GM12864 (cell line): ENCODE data around the gene BFSP1.

ENCODE experiments used
- DNase-seq: peaks from one replicate; pipeline ENCODE4 v3.0.0-alpha.2; 2011; ENCODE audit warnings: low read depth
- H3K4me3 ChIP-seq: 2 replicates; pipeline ENCODE4 v1.5.1; 2011; ENCODE audit warnings: mild to moderate bottlenecking, low read depth, low read length, control low read depth
- TF ChIP-seq, protein P1 (sequence below): IDR thresholded peaks from 2 replicates; pipeline ENCODE4 v1.5.1; 2011; ENCODE audit warnings: low read depth, mild to moderate bottlenecking, moderate library complexity, low read length, control low read depth, inconsistent platforms; ENCODE audit errors: missing control alignments

BFSP1 gene

DNA sequence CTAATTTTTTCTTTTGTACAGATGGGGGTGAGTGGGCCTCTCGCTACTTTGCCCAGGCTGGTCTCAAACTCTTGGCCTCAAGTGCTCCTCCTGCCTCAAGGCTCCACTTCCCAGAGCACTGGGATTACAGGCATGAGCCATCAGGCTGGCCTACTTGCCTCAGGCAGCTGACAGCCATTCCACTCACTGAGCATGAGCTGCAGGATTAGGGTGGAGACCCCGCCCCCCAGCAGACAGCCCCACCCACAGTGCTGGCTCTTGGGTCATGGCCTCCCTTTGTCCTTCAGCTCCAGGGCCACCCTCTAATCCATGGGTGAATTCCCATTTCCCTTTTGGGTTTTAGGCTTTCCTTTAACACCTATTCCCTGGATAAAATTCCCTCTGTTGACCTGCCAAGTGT is 82.1 kb downstream of the BFSP1 start:
- TF ChIP-seq, protein P1, sequence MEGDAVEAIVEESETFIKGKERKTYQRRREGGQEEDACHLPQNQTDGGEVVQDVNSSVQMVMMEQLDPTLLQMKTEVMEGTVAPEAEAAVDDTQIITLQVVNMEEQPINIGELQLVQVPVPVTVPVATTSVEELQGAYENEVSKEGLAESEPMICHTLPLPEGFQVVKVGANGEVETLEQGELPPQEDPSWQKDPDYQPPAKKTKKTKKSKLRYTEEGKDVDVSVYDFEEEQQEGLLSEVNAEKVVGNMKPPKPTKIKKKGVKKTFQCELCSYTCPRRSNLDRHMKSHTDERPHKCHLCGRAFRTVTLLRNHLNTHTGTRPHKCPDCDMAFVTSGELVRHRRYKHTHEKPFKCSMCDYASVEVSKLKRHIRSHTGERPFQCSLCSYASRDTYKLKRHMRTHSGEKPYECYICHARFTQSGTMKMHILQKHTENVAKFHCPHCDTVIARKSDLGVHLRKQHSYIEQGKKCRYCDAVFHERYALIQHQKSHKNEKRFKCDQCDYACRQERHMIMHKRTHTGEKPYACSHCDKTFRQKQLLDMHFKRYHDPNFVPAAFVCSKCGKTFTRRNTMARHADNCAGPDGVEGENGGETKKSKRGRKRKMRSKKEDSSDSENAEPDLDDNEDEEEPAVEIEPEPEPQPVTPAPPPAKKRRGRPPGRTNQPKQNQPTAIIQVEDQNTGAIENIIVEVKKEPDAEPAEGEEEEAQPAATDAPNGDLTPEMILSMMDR, result no peak
- H3K4me3 ChIP-seq, result no peak overlapping the region
- no peak for DNase-seq

DNA sequence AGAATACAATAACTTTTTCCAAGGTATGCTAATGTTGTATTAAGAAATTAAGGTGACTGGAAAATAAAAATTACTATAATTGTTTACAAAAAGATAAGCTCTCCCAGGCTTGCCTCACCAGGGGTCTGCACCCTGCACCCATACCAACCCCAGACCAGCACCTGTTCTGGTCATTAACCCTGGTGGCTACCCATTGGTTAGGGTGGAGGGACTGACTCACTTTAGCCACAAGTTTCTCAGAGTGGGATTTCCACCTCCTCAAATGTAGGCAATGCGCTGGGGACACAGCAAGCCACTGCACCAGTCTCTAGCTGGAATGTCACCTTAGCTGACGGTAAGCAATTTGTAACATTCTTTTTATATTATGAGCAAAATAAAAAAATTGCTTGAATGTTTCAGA is 83.1 kb downstream of the BFSP1 start:
- no peak for DNase-seq
- TF ChIP-seq, protein P1, result no peak
- no peak overlapping the region for H3K4me3 ChIP-seq

DNA sequence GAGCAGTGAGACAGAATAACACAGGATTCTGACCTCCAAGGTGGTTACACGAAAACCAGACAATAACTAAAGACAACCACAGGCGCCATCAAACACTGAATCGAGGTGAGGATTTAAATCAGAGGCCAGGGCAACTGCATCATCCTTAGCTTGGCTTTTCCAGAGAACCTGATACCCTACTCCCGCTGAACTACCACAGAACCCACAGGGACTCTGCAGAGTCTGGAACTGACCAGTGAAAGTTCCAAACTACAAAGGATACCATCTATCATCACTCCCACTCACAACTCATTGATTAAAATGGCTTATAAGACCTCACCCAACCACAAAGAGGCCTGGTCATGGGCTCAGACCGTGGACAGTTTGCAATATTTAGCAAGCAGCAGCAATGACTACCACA is 85.0 kb downstream of the BFSP1 start:
- no peak overlapping the region for H3K4me3 ChIP-seq
- TF ChIP-seq, protein P1, result no peak
- no peak for DNase-seq

DNA sequence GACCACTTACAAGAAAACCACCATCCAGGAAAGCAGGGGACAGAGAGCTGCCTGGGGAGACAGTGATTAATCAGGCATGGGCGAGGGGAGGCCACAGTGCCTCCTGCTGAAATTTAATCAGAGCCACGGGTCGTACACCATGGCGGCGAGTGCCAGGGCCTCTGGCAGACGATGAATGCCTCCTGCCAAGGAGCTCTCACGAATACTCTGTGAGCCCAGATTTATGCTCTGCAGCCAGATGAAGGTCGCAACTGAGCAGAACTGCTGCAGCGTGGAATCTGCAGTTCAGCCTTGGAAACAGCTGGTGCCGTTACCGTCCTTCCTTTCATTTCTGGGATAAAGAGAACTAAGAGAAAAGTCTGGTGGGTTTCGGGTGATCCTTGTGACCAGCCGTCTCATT is 85.6 kb downstream of the BFSP1 start:
- no peak for DNase-seq
- TF ChIP-seq, protein P1, result no peak
- no peak overlapping the region for H3K4me3 ChIP-seq

DNA sequence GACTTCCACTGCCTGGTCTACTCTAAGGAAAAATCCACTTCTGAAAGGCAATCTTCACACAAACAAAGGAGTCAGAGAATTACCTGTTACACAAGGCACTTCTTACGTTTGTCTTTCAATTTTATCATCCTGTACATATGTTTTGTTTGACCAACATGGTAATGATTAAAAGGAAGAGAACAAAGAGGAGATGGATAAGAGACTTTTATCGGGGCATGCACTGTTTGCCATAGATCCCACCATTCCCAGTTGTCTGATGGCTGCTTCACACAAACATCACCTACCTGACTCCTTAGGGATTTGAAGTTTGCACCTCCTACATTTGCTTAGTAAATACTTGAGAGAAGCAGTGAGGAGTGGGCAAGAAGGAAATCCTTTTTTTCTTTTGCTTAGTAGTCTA is 87.1 kb downstream of the BFSP1 start:
- H3K4me3 ChIP-seq, result no peak overlapping the region
- TF ChIP-seq, protein P1, result no peak
- DNase-seq, result no peak
